Endothelial cell (in vitro differentiated cells): ENCODE measurements around the gene PDCD4. TPM values are rescaled to one million over a fixed set of nuclear protein-coding genes. Genes with fewer than 3 reads are reported as not detected.

ENCODE experiments used
- DNase-seq: peaks from one replicate; pipeline ENCODE4 v3.0.0; 2021; ENCODE audit warnings: low spot score
- H3K27ac Mint-ChIP-seq: one replicate; pipeline ENCODE4 v1.8.0; 2021; ENCODE audit warnings: mixed read lengths, inconsistent platforms; ENCODE audit not compliant: unreplicated experiment
- H3K27me3 Mint-ChIP-seq: one replicate; pipeline ENCODE4 v1.8.0; 2021; ENCODE audit warnings: mild to moderate bottlenecking, moderate library complexity, mixed read lengths, inconsistent platforms; ENCODE audit not compliant: unreplicated experiment
- H3K36me3 Mint-ChIP-seq: one replicate; pipeline ENCODE4 v1.8.0; 2021; ENCODE audit warnings: mild to moderate bottlenecking, low read depth, mixed read lengths, inconsistent platforms; ENCODE audit not compliant: unreplicated experiment
- H3K4me1 Mint-ChIP-seq: one replicate; pipeline ENCODE4 v1.8.0; 2021; ENCODE audit warnings: mild to moderate bottlenecking, mixed read lengths, inconsistent platforms; ENCODE audit not compliant: unreplicated experiment
- H3K4me3 Mint-ChIP-seq: one replicate; pipeline ENCODE4 v1.8.0; 2021; ENCODE audit warnings: mild to moderate bottlenecking, mixed read lengths, inconsistent platforms; ENCODE audit not compliant: unreplicated experiment
- H3K9me3 Mint-ChIP-seq: one replicate; pipeline ENCODE4 v1.8.0; 2021; ENCODE audit warnings: mixed read lengths, inconsistent platforms; ENCODE audit not compliant: unreplicated experiment
- CTCF ChIP-seq: fragments of 200-600 bp; sonication (generic); IDR thresholded peaks from one replicate; pipeline ENCODE4 v1.5.0; 2021; ENCODE audit warnings: antibody characterized with exemption; ENCODE audit not compliant: unreplicated experiment
- total RNA-seq: library from RNA; stranded (reverse); fragmentation: NEBNext Ultra II Directional; extraction: Animal tissue kit (Norgen Biotek cat#: 25700); gene quantifications from one replicate; pipeline ENCODE4 v1.2.1, GENCODE V29; 2021; ENCODE audit not compliant: unreplicated experiment

The PDCD4 gene
- total RNA-seq, 1 donor from 2014 or later: 50.4 TPM

GRCh38 chr10:110881247-110881646 lies 9.5 kb downstream of the PDCD4 start:
- H3K36me3 Mint-ChIP-seq: peaks cover 5% of the 10 kb centered on the region
- no peak overlapping the region for H3K4me3 Mint-ChIP-seq
- H3K27me3 Mint-ChIP-seq: peaks cover 1% of the 10 kb centered on the region
- no peaks in the 10 kb centered on the region for H3K9me3 Mint-ChIP-seq
- no peak for TF ChIP-seq CTCF
- no peaks in the 10 kb centered on the region for H3K4me1 Mint-ChIP-seq
- no peak overlapping the region for H3K27ac Mint-ChIP-seq
- DNase-seq: no peak

- no peak for TF ChIP-seq CTCF
- peaks cover 5% of the 10 kb centered on the region for H3K36me3 Mint-ChIP-seq
- no peak for DNase-seq
- H3K27me3 Mint-ChIP-seq: peaks cover 1% of the 10 kb centered on the region
- H3K27ac Mint-ChIP-seq: no peak overlapping the region
- H3K4me3 Mint-ChIP-seq: no peak overlapping the region
- no peaks in the 10 kb centered on the region for H3K9me3 Mint-ChIP-seq
- H3K4me1 Mint-ChIP-seq: no peaks in the 10 kb centered on the region
Measured at GRCh38 chr10:110881905-110882304, 10.2 kb downstream of the PDCD4 start.

- H3K4me1 Mint-ChIP-seq: no peaks in the 10 kb centered on the region
- TF ChIP-seq CTCF: no peak
- H3K27me3 Mint-ChIP-seq: peaks cover 1% of the 10 kb centered on the region
- H3K36me3 Mint-ChIP-seq: peaks cover 4% of the 10 kb centered on the region
- H3K4me3 Mint-ChIP-seq: no peak overlapping the region
- no peak for DNase-seq
- H3K9me3 Mint-ChIP-seq: no peaks in the 10 kb centered on the region
- H3K27ac Mint-ChIP-seq: no peak overlapping the region
Measured at GRCh38 chr10:110883924-110884323, 12.2 kb downstream of the PDCD4 start.

GRCh38 chr10:110885932-110886674 lies 14.4 kb downstream of the PDCD4 start:
- Mint-ChIP-seq H3K36me3 (no peaks in the 10 kb centered on the region), H3K4me1 (no peaks in the 10 kb centered on the region), H3K27me3 (peaks cover under 1% of the 10 kb centered on the region), H3K27ac (no peak overlapping the region), H3K4me3 (no peak overlapping the region), H3K9me3 (no peaks in the 10 kb centered on the region)
- no peak for TF ChIP-seq CTCF
- DNase-seq: no peak

GRCh38 chr10:110887560-110887959 lies 15.8 kb downstream of the PDCD4 start:
- Mint-ChIP-seq H3K4me3 (no peak overlapping the region), H3K27me3 (no peaks in the 10 kb centered on the region), H3K9me3 (no peaks in the 10 kb centered on the region), H3K4me1 (no peaks in the 10 kb centered on the region), H3K36me3 (no peaks in the 10 kb centered on the region), H3K27ac (no peak overlapping the region)
- no peak for TF ChIP-seq CTCF
- no peak for DNase-seq
